ENCODE data around the gene TES.

DNA sequence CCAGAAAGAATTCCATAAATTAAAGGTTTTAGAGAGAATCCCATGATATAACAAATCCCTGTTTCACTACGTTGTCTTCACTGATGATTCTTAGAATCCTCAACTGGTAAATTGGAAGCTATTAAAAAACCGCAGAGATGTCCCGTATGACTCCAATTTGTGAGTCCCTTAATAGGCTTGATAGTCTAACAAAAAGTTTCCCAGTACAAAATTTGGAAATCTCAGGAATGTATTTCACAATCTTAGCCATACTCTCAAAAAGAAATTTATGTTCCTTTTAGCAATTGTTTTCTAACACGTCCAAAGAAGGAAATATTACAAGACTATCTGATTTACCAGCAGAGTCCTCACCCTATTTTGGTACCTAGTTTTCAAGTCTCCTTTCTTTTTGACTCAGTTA, 2.5 kb downstream of the TES start:
- TF ChIP-seq CTCF (IDR thresholded peaks at IDR 0.05; ENCODE audit: low read depth, low read length) (no peak), EZH2phosphoT487 (IDR thresholded peaks at IDR 0.05; ENCODE audit: low read depth) (no peak)
